ENCODE results near the gene ZNF467.

Gene ZNF467

DNA sequence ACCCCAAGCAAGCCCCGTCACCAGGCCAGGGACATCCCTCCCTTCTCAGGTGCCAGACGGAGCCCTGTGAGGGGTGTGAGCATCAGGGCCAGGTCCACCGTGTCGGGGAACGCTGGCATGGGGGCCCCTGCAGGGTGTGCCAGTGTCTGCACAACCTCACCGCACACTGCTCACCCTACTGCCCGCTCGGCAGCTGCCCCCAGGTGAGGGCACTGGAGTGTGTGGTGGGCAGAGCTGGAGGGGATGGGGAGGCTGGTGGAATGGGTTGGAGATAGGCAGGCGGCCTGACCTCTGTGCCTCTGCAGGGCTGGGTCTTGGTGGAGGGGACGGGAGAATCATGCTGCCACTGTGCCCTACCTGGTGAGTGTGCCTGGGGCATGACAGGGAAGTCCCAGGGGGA lies 19.9 kb upstream of the ZNF467 start:
- no peak overlapping the region for H3K27ac ChIP-seq
- no peak overlapping the region for H3K4me3 ChIP-seq (ENCODE audit: low read depth, low read length)
- no peak for DNase-seq
- H3K27me3 ChIP-seq (ENCODE audit: insufficient read depth, low read depth, severe bottlenecking): no peaks in the 10 kb centered on the region
- H3K36me3 ChIP-seq: no peaks in the 10 kb centered on the region
- H3K9me3 ChIP-seq (ENCODE audit: severe bottlenecking): no peaks in the 10 kb centered on the region
- TF ChIP-seq CTCF (IDR thresholded peaks at IDR 0.05; ENCODE audit: low read depth, low read length): no peak

DNA sequence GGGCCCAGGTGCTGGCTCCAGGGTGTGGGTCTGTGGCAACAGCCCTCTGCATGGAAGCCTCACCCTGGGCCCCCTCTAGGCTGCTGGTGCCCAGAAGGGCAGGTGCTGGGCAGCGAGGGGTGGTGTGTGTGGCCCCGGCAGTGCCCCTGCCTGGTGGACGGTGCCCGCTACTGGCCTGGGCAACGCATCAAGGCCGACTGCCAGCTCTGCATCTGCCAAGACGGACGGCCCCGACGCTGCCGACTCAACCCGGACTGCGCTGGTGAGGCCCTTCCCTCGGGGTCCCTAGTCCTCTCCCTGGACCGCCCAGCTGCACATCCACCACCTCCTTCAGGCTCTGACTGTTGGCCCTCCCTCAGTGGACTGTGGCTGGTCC lies 18.8 kb upstream of the ZNF467 start:
- Histone ChIP-seq H3K36me3 (no peaks in the 10 kb centered on the region), H3K27me3 (ENCODE audit: insufficient read depth, low read depth, severe bottlenecking) (no peaks in the 10 kb centered on the region), H3K27ac (no peak overlapping the region), H3K4me3 (ENCODE audit: low read depth, low read length) (no peak overlapping the region), H3K9me3 (ENCODE audit: severe bottlenecking) (no peaks in the 10 kb centered on the region)
- no peak for DNase-seq
- TF ChIP-seq CTCF (IDR thresholded peaks at IDR 0.05; ENCODE audit: low read depth, low read length): no peak

GRCh38 chr7:149791411-149792219 lies 18.2 kb upstream of the ZNF467 start:
- no peak for DNase-seq
- no peak overlapping the region for H3K4me3 ChIP-seq (ENCODE audit: low read depth, low read length)
- H3K27ac ChIP-seq: no peak overlapping the region
- H3K9me3 ChIP-seq (ENCODE audit: severe bottlenecking): no peaks in the 10 kb centered on the region
- no peaks in the 10 kb centered on the region for H3K36me3 ChIP-seq
- H3K27me3 ChIP-seq (ENCODE audit: insufficient read depth, low read depth, severe bottlenecking): no peaks in the 10 kb centered on the region
- no peak for TF ChIP-seq CTCF (IDR thresholded peaks at IDR 0.05; ENCODE audit: low read depth, low read length)

DNA sequence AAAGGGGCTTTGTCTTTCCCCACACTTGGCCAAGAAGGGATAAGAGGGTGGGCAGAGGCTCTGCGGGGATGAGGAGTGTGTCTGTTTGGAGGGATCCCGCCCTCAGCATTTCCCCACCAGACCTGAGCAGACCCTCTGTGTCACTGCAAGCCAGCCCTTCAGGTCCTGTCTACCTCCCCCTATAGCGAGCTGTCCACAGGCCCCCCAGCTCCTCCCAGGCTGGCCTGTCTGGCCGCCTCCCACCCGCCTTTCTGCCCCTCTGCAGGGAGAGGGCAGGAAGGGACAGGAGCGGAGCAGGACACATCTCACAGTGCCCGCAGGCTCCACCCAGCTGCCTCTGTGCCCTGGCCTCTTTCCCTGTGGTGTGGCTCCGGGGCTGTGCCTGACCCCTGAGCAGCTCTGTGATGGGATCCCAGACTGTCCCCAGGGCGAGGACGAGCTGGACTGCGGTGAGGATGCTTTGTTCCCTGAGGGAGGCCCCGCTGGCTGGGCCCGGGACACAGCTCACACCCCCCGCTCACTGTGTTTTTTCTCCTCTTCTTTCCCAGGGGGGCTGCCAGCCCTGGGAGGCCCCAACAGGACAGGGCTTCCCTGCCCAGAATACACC lies 17.5 kb upstream of the ZNF467 start:
- Histone ChIP-seq H3K27me3 (ENCODE audit: insufficient read depth, low read depth, severe bottlenecking) (no peaks in the 10 kb centered on the region), H3K4me3 (ENCODE audit: low read depth, low read length) (no peak overlapping the region)

DNA sequence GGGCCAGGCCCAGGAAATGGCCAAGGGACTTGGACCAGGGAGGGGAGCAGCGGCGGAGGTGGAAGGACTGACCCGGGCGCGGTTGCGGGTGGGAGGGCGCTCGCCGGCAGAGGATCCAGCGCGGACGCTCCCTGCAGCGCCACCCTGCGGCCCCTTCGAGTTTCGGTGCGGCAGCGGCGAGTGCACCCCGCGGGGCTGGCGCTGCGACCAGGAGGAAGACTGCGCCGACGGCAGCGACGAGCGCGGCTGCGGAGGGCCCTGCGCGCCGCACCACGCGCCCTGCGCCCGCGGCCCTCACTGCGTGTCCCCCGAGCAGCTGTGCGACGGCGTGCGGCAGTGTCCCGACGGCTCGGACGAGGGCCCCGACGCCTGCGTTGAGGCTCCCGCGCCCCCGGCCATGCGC lies 16.8 kb upstream of the ZNF467 start:
- DNase-seq: peak; percentile 73
- peak; percentile 88 for TF ChIP-seq CTCF (IDR thresholded peaks at IDR 0.05; ENCODE audit: low read depth, low read length)
- Histone ChIP-seq H3K4me3 (ENCODE audit: low read depth, low read length) (no peak overlapping the region), H3K27me3 (ENCODE audit: insufficient read depth, low read depth, severe bottlenecking) (no peaks in the 10 kb centered on the region), H3K36me3 (no peaks in the 10 kb centered on the region), H3K27ac (no peak overlapping the region), H3K9me3 (ENCODE audit: severe bottlenecking) (no peaks in the 10 kb centered on the region)

More for the DNA sequence above, 17.5 kb upstream of the ZNF467 start:
- TF ChIP-seq CTCF (IDR thresholded peaks at IDR 0.05; ENCODE audit: low read depth, low read length): no peak
- H3K27ac ChIP-seq: no peak overlapping the region
- H3K9me3 ChIP-seq (ENCODE audit: severe bottlenecking): no peaks in the 10 kb centered on the region
- DNase-seq: no peak
- H3K36me3 ChIP-seq: no peaks in the 10 kb centered on the region

Data from WERI-Rb-1 (cell line).